ENCODE data around the gene ATG13. TPM values are rescaled to one million over a fixed set of nuclear protein-coding genes. Genes with fewer than 3 reads are reported as not detected.
A peak's percentile ranks its signal among the peaks of the same experiment; 100 is the strongest.

The ATG13 gene
- total and polyA plus RNA-seq, 4 donors, result 36.3 to 49.9 (median 41.2) TPM

- no peak for TF ChIP-seq NR2F2 (IDR thresholded peaks at IDR 0.05)
- no peak for TF ChIP-seq HNF4G (IDR thresholded peaks at IDR 0.05)
- TF ChIP-seq, protein P1, sequence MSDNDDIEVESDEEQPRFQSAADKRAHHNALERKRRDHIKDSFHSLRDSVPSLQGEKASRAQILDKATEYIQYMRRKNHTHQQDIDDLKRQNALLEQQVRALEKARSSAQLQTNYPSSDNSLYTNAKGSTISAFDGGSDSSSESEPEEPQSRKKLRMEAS (IDR thresholded peaks at IDR 0.05), result no peak
- no peak for TF ChIP-seq HNF4A (conservative IDR thresholded peaks at IDR 0.05)
- TF ChIP-seq, protein P2, sequence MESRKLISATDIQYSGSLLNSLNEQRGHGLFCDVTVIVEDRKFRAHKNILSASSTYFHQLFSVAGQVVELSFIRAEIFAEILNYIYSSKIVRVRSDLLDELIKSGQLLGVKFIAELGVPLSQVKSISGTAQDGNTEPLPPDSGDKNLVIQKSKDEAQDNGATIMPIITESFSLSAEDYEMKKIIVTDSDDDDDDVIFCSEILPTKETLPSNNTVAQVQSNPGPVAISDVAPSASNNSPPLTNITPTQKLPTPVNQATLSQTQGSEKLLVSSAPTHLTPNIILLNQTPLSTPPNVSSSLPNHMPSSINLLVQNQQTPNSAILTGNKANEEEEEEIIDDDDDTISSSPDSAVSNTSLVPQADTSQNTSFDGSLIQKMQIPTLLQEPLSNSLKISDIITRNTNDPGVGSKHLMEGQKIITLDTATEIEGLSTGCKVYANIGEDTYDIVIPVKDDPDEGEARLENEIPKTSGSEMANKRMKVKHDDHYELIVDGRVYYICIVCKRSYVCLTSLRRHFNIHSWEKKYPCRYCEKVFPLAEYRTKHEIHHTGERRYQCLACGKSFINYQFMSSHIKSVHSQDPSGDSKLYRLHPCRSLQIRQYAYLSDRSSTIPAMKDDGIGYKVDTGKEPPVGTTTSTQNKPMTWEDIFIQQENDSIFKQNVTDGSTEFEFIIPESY (IDR thresholded peaks at IDR 0.05), result no peak
- TF ChIP-seq EGR1 (IDR thresholded peaks at IDR 0.05; ENCODE audit: low read depth in 2 of 2), result no peak
- TF ChIP-seq, protein P3, sequence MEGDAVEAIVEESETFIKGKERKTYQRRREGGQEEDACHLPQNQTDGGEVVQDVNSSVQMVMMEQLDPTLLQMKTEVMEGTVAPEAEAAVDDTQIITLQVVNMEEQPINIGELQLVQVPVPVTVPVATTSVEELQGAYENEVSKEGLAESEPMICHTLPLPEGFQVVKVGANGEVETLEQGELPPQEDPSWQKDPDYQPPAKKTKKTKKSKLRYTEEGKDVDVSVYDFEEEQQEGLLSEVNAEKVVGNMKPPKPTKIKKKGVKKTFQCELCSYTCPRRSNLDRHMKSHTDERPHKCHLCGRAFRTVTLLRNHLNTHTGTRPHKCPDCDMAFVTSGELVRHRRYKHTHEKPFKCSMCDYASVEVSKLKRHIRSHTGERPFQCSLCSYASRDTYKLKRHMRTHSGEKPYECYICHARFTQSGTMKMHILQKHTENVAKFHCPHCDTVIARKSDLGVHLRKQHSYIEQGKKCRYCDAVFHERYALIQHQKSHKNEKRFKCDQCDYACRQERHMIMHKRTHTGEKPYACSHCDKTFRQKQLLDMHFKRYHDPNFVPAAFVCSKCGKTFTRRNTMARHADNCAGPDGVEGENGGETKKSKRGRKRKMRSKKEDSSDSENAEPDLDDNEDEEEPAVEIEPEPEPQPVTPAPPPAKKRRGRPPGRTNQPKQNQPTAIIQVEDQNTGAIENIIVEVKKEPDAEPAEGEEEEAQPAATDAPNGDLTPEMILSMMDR (IDR thresholded peaks at IDR 0.05; ENCODE audit: low read depth, low read length, missing input control), result no peak
- TF ChIP-seq, protein P4, sequence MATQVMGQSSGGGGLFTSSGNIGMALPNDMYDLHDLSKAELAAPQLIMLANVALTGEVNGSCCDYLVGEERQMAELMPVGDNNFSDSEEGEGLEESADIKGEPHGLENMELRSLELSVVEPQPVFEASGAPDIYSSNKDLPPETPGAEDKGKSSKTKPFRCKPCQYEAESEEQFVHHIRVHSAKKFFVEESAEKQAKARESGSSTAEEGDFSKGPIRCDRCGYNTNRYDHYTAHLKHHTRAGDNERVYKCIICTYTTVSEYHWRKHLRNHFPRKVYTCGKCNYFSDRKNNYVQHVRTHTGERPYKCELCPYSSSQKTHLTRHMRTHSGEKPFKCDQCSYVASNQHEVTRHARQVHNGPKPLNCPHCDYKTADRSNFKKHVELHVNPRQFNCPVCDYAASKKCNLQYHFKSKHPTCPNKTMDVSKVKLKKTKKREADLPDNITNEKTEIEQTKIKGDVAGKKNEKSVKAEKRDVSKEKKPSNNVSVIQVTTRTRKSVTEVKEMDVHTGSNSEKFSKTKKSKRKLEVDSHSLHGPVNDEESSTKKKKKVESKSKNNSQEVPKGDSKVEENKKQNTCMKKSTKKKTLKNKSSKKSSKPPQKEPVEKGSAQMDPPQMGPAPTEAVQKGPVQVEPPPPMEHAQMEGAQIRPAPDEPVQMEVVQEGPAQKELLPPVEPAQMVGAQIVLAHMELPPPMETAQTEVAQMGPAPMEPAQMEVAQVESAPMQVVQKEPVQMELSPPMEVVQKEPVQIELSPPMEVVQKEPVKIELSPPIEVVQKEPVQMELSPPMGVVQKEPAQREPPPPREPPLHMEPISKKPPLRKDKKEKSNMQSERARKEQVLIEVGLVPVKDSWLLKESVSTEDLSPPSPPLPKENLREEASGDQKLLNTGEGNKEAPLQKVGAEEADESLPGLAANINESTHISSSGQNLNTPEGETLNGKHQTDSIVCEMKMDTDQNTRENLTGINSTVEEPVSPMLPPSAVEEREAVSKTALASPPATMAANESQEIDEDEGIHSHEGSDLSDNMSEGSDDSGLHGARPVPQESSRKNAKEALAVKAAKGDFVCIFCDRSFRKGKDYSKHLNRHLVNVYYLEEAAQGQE (IDR thresholded peaks at IDR 0.05), result no peak
- no peak for TF ChIP-seq FOXA2 (IDR thresholded peaks at IDR 0.05)
- no peak for TF ChIP-seq FOXA1 (IDR thresholded peaks at IDR 0.05)
- TF ChIP-seq TAF1 (conservative IDR thresholded peaks at IDR 0.05), result no peak
- no peak for DNase-seq (ENCODE audit: low spot score)
- Histone ChIP-seq H3K9ac (ENCODE audit: low read depth in 1 of 2, low read length in 2 of 2) (no peak overlapping the region), H3K4me3 (ENCODE audit: low read depth in 1 of 3, low read length in 3 of 3) (no peak overlapping the region), H3K4me1 (ENCODE audit: control insufficient read depth in 4 of 4, insufficient read depth in 4 of 4, low read length in 3 of 4) (peaks cover 18 to 42% (median 21%) of the 10 kb centered on the region in 4 donors), H3K27me3 (ENCODE audit: control insufficient read depth in 4 of 4, insufficient read depth in 4 of 4, low read length in 3 of 4) (no peaks in the 10 kb centered on the region), H3K27ac (ENCODE audit: low read depth in 1 of 2, low read length in 2 of 2) (peak overlapping the region; percentile 86 to 97), H3K36me3 (ENCODE audit: control insufficient read depth in 4 of 4, insufficient read depth in 3 of 4, low read depth in 1 of 4, low read length in 3 of 4) (peaks cover 18 to 48% (median 37%) of the 10 kb centered on the region in 4 donors), H3K9me3 (ENCODE audit: control insufficient read depth in 4 of 4, low read length in 3 of 4) (no peaks in the 10 kb centered on the region)
- 84% methylated on average over 6 of the region's 6 CpGs for WGBS
Measured at GRCh38 chr11:46673713-46674462, 56.5 kb downstream of the ATG13 start.

DNA sequence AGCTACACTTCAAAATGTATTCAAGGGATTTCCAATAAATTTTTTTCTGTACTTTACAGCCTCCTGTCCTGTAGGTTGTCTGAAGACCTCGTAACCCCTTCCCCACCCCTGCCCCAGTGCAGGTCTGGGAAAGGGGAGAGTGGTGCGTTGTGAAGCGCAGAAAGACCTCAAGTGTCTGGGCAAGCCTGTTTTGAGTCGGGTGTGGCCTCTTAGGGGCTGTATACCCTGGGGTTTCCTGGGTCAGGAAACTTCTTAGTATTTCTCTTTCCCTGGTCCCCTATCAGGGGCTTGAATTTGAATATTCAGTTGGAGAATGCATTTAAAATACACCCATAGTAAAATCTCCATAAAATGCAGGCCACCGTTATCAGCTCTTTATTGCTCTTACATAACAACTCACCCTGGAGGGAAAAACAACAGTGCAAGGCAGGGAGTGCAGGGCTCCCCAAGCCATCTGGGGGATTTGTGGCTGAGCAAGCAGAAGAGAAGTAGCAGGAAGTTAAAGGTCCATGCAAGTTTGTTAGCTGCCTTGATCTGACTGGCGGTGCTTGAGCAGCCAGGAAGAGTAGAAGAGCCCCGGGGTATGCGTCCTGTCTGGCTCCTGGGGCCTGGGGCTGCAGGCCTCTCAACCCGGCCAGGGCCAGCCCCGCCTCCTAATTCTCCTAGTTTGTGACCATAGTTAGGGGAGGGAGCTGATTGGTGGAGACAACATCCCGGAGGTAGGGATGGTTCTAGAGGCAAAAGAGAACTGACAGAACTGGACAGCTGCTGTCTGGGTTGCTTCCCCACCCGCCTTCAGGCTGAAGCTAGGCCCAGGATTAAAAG, 57.3 kb downstream of the ATG13 start:
- H3K27ac ChIP-seq (ENCODE audit: low read depth in 1 of 2, low read length in 2 of 2), result peak overlapping the region; percentile 86 to 97
- H3K4me1 ChIP-seq (ENCODE audit: control insufficient read depth in 4 of 4, insufficient read depth in 4 of 4, low read length in 3 of 4), result peaks cover 18 to 42% (median 21%) of the 10 kb centered on the region in 4 donors
- no peak overlapping the region for H3K9ac ChIP-seq (ENCODE audit: low read depth in 1 of 2, low read length in 2 of 2)

More for the DNA sequence above, 57.3 kb downstream of the ATG13 start:
- H3K36me3 ChIP-seq (ENCODE audit: control insufficient read depth in 4 of 4, insufficient read depth in 3 of 4, low read depth in 1 of 4, low read length in 3 of 4), result peaks cover 24 to 48% (median 35%) of the 10 kb centered on the region in 4 donors
- DNase-seq (ENCODE audit: low spot score), result no peak
- no peak for TF ChIP-seq JUND (IDR thresholded peaks at IDR 0.05)
- TF ChIP-seq, protein P2 (IDR thresholded peaks at IDR 0.05), result no peak
- TF ChIP-seq, protein P4 (IDR thresholded peaks at IDR 0.05), result peak; percentile 67
- TF ChIP-seq TAF1 (conservative IDR thresholded peaks at IDR 0.05), result no peak
- TF ChIP-seq NR2F2 (IDR thresholded peaks at IDR 0.05), result no peak
- TF ChIP-seq FOXA1 (IDR thresholded peaks at IDR 0.05), result no peak
- WGBS, result 48% methylated on average over 12 of the region's 12 CpGs
- no peak overlapping the region for H3K4me3 ChIP-seq (ENCODE audit: low read depth in 1 of 3, low read length in 3 of 3)
- H3K27me3 ChIP-seq (ENCODE audit: control insufficient read depth in 4 of 4, insufficient read depth in 4 of 4, low read length in 3 of 4), result no peaks in the 10 kb centered on the region
- H3K9me3 ChIP-seq (ENCODE audit: control insufficient read depth in 4 of 4, low read length in 3 of 4), result no peaks in the 10 kb centered on the region

All from liver (tissue), 9 donors.